Right cardiac atrium (tissue), 5 donors: ENCODE measurements around the gene EDEM2. TPM values are rescaled to one million over a fixed set of nuclear protein-coding genes. Genes with fewer than 3 reads are reported as not detected.
A peak's percentile ranks its signal among the peaks of the same experiment; 100 is the strongest.

Experiments
- ATAC-seq, 2 donors: fragments of 200-7000 bp; cut with Tn5 transposase; one replicate each; pipeline versions ENCODE4 v1.8.0 to v1.9.1; 2020; ENCODE audit warnings: moderate library complexity in 2 of 2, mild to moderate bottlenecking in 1 of 2
- DNase-seq, 3 donors: peaks; one replicate each; pipeline ENCODE4 v3.0.0-alpha.2; 2020
- H3K27ac ChIP-seq: one replicate; pipeline ENCODE4 v1.5.1; 2013; ENCODE audit warnings: mild to moderate bottlenecking, low read length, control low read depth, moderate library complexity
- H3K27me3 ChIP-seq: one replicate; pipeline ENCODE4 v1.6.1; 2013; ENCODE audit not compliant: control insufficient read depth, insufficient read depth
- H3K4me1 ChIP-seq: one replicate; pipeline ENCODE4 v1.6.1; 2013; ENCODE audit warnings: low read length; ENCODE audit not compliant: control insufficient read depth, insufficient read depth
- H3K4me3 ChIP-seq: one replicate; pipeline ENCODE4 v1.5.1; 2013; ENCODE audit warnings: low read length, control low read depth
- H3K9me3 ChIP-seq: one replicate; pipeline ENCODE4 v1.6.1; 2013; ENCODE audit warnings: low read length; ENCODE audit not compliant: control insufficient read depth
- WGBS: extraction: QIAGEN DNeasy Blood & Tissue Kit; methylation state at CpG from one replicate; pipeline ENCODE4 v1.1.7; 2013; 5-methylcytosine and 5-hydroxymethylcytosine counted together
- intact Hi-C, 4 donors: fragments of 100-400 bp; cut with DNase I; formaldehyde crosslinking; loops; one replicate each; pipeline versions ENCODE4 v1.11.0 to v1.14.0; 2022 to 2023
- polyA plus RNA-seq: library from polyadenylated mRNA; stranded (reverse); fragments of 200-250 nt; gene quantifications from one replicate; pipeline ENCODE4 v1.2.3, GENCODE V29; 2013
- total RNA-seq, 4 donors: library from RNA; stranded (reverse); fragmentation: NEBNext Ultra II Directional; extraction: Animal tissue kit (Norgen Biotek cat#: 25700); gene quantifications; one replicate each; pipeline ENCODE4 v1.2.1, GENCODE V29; 2021
- donor health status: healthy with polysubstance abuse.
- donor health status: DM: no; HTN: yes; CAD: no.
- donor health status: DM: no; HTN: no; CAD: no.
- donor health status: DM: no; HTN: yes; CAD: no; lungs with severe emphysema.
- donor health status: DM: yes; HTN: yes; CAD: no.

EDEM2 gene
- total and polyA plus RNA-seq, 5 donors, result 11.8 to 25.9 (median 15.2) TPM

- no peaks in the 10 kb centered on the region for H3K27me3 ChIP-seq
- H3K4me3 ChIP-seq, result no peak overlapping the region
- H3K27ac ChIP-seq, result no peak overlapping the region
- no peaks in the 10 kb centered on the region for H3K9me3 ChIP-seq
- DNase-seq (no peak), ATAC-seq (no peak)
- no peaks in the 10 kb centered on the region for H3K4me1 ChIP-seq
- intact Hi-C loops, result no loop called here
- 69% methylated on average over 3 of the region's 3 CpGs for WGBS
Measured at GRCh38 chr20:35104685-35105295, 42.3 kb downstream of the EDEM2 start.

DNA sequence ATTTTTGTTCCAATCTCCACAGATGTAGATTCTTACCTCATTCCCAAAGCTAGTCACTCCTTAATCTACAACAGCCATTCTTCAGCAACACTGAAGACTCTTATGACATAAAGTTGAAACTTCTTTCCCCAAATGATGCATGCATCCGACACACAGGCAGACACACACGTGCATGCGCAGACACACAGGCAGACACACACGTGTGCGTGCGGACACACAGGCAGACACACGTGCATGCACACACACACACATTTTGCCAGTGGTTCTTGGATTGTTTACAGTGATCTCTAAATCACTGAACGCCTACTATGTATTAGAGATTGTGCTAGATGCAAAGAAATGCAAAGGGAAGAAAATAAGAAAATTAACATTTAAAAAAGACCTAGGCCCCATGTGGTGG, 45.5 kb downstream of the EDEM2 start:
- no peaks in the 10 kb centered on the region for H3K9me3 ChIP-seq
- no peaks in the 10 kb centered on the region for H3K27me3 ChIP-seq
- DNase-seq (no peak), ATAC-seq (no peak)
- no peaks in the 10 kb centered on the region for H3K4me1 ChIP-seq
- intact Hi-C loops, result no loop called here
- 90% methylated on average over 8 of the region's 8 CpGs for WGBS
- H3K4me3 ChIP-seq, result no peak overlapping the region
- H3K27ac ChIP-seq, result no peak overlapping the region

- H3K27ac ChIP-seq, result peak overlapping the region; percentile 81
- ATAC-seq, result no peak
- no peaks in the 10 kb centered on the region for H3K4me1 ChIP-seq
- no peak overlapping the region for H3K4me3 ChIP-seq
- 77% methylated on average over 8 of the region's 8 CpGs for WGBS
- no peak for DNase-seq
- H3K27me3 ChIP-seq, result no peaks in the 10 kb centered on the region
- no peaks in the 10 kb centered on the region for H3K9me3 ChIP-seq
- intact Hi-C loops, result loop anchor here in 1 of 4 donors (5.0 kb wide), 1 partner anchor 114 kb away; no protein-coding TSS in a partner anchor
Measured at GRCh38 chr20:35093267-35093884, 53.8 kb downstream of the EDEM2 start.

GRCh38 chr20:35092524-35093266, 54.4 kb downstream of the EDEM2 start, which contains the start of gene TRPC4AP:
TSS of gene TRPC4AP (minus strand) at chr20:35092807. CDS start at chr20:35092781, 26 bp downstream.
- intact Hi-C loops, result loop anchor here in 1 of 4 donors (5.0 kb wide), 1 partner anchor 115 kb away; no protein-coding TSS in a partner anchor

GRCh38 chr20:35091816-35092523, 55.2 kb downstream of the EDEM2 start:
- H3K4me3 ChIP-seq, result peak overlapping the region; percentile 94
- H3K4me1 ChIP-seq, result peaks cover 4% of the 10 kb centered on the region
- WGBS, result under 1% methylated on average over 28 of the region's 28 CpGs
- no peaks in the 10 kb centered on the region for H3K27me3 ChIP-seq
- H3K27ac ChIP-seq, result peak overlapping the region; percentile 97
- no peaks in the 10 kb centered on the region for H3K9me3 ChIP-seq
- intact Hi-C loops, result loop anchor here in 1 of 4 donors (5.0 kb wide), 1 partner anchor 115 kb away; no protein-coding TSS in a partner anchor
- no peak for ATAC-seq
- no peak for DNase-seq

More at GRCh38 chr20:35092524-35093266, 54.4 kb downstream of the EDEM2 start, which contains the start of gene TRPC4AP:
- H3K27me3 ChIP-seq, result no peaks in the 10 kb centered on the region
- DNase-seq (peak; percentile 92 to 97 (median 95)), ATAC-seq (peak; percentile 95 to 96)
- 2% methylated on average over 69 of the region's 69 CpGs for WGBS
- peak within 1 kb of the TSS; percentile 94 for H3K4me3 ChIP-seq
- H3K9me3 ChIP-seq, result no peaks in the 10 kb centered on the region
- peak within 1 kb of the TSS; percentile 97 for H3K27ac ChIP-seq
- H3K4me1 ChIP-seq, result peaks cover 2% of the 10 kb centered on the region

DNA sequence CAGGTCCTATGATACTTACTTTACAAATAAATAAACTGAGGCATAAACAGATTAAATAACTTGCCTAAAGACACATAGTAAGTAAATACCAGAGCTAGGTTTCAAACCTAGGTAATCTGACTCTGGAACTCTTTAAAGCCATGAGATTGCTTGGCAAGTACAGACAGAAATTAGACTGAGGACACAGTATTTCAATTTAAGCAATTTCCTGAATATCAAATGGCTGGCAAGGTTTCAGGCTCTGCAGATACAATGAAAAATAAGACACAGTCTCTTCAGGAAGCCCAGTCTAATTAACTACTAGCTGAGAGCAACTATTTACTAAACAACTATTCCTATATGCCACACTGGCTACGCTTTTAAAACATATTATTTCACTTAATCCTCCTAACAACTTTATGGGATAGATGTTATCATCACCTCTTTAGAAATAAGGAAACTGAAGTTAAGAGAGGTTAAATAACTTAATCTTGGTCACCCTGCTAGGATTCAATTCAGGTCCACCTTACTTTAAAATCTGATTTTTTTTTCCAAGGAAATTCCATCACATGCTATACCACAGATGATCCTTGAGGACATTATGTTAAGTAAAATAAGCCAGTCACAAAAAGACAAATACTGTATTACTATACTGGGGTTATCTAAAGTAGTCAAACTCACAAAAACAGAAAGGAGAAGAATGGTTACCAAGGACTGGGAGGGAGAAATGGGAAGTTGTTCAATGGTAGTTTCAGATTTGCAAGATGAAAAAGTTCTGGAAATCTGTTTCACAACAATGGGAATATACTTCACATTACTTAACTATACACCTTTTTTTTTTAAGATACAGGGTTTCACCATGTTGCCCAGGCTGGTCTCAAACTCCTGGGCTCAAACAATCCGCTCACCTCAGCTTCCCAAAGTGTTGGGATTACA, 58.6 kb downstream of the EDEM2 start:
- Histone ChIP-seq H3K27me3 (no peaks in the 10 kb centered on the region), H3K9me3 (no peaks in the 10 kb centered on the region), H3K4me3 (no peak overlapping the region), H3K4me1 (peaks cover 4% of the 10 kb centered on the region), H3K27ac (no peak overlapping the region)
- intact Hi-C loops, result no loop called here
- no peak for DNase-seq
- no peak for ATAC-seq
- WGBS, result 79% methylated on average over 2 of the region's 2 CpGs

GRCh38 chr20:35087791-35088190, 59.3 kb downstream of the EDEM2 start:
- no peak overlapping the region for H3K4me3 ChIP-seq
- DNase-seq (no peak), ATAC-seq (no peak)
- no peak overlapping the region for H3K27ac ChIP-seq
- H3K9me3 ChIP-seq, result no peaks in the 10 kb centered on the region
- intact Hi-C loops, result no loop called here
- peaks cover 4% of the 10 kb centered on the region for H3K4me1 ChIP-seq
- WGBS, result 71% methylated on average over 5 of the region's 5 CpGs
- no peaks in the 10 kb centered on the region for H3K27me3 ChIP-seq

DNA sequence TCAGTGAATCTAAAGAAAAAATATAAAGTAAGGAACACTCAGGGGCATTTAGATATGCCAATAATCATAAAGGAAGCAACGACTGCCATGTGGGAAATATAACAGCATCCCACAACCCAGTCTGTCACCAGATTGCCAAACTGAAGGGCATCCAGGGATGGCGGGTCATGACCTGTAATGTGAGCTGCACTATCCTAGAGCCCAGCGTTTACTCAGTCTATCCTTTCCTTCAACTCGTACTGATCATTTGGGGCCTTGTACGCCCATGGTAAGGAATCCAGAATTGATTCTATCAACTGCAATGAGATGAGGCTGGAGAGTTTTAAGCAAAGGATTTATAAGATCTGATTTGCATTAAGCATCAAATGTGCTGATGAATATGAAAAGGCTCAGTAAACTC, 59.8 kb downstream of the EDEM2 start:
- ATAC-seq, result no peak
- no peak for DNase-seq
- intact Hi-C loops, result no loop called here
- H3K27ac ChIP-seq, result no peak overlapping the region
- H3K27me3 ChIP-seq, result no peaks in the 10 kb centered on the region
- no peak overlapping the region for H3K4me3 ChIP-seq
- no peaks in the 10 kb centered on the region for H3K9me3 ChIP-seq
- 79% methylated on average over 5 of the region's 5 CpGs for WGBS
- peaks cover 4% of the 10 kb centered on the region for H3K4me1 ChIP-seq

- H3K4me1 ChIP-seq, result peaks cover 8% of the 10 kb centered on the region
- no peak overlapping the region for H3K27ac ChIP-seq
- DNase-seq, result no peak
- intact Hi-C loops, result no loop called here
- WGBS, result 90% methylated on average over 11 of the region's 11 CpGs
- ATAC-seq, result no peak
- H3K4me3 ChIP-seq, result no peak overlapping the region
- H3K27me3 ChIP-seq, result no peaks in the 10 kb centered on the region
- H3K9me3 ChIP-seq, result no peaks in the 10 kb centered on the region
Measured at GRCh38 chr20:35085477-35086225, 61.5 kb downstream of the EDEM2 start.
